ENCODE results near the gene PLA2G4B. TPM values are rescaled to one million over a fixed set of nuclear protein-coding genes. Genes with fewer than 3 reads are reported as not detected.

PLA2G4B gene
- polyA plus RNA-seq, 12 donors = 2.8 to 78.6 (median 7.5) TPM; not detected in 1

- DNase-seq = no peak
Observed at GRCh38 chr15:41850482-41851166, 12.0 kb downstream of the PLA2G4B start.

- DNase-seq = no peak
Observed at GRCh38 chr15:41851167-41851523, 12.5 kb downstream of the PLA2G4B start.

GRCh38 chr15:41851755-41852370, 13.2 kb downstream of the PLA2G4B start:
- DNase-seq = no peak

- no peak for DNase-seq
Observed at GRCh38 chr15:41852736-41853590, 14.3 kb downstream of the PLA2G4B start.

- peak; percentile 18 for DNase-seq
Observed at GRCh38 chr15:41853831-41854230, 15.2 kb downstream of the PLA2G4B start.

- no peak for DNase-seq
Observed at GRCh38 chr15:41854443-41854842, 15.8 kb downstream of the PLA2G4B start.

GRCh38 chr15:41855261-41855961, 16.8 kb downstream of the PLA2G4B start:
- peak; percentile 58 for DNase-seq

- no peak for DNase-seq
Observed at GRCh38 chr15:41856262-41856661, 17.6 kb downstream of the PLA2G4B start.

- DNase-seq = no peak
Observed at GRCh38 chr15:41856716-41857115, 18.1 kb downstream of the PLA2G4B start.

GRCh38 chr15:41857316-41857715, 18.7 kb downstream of the PLA2G4B start:
- no peak for DNase-seq

- DNase-seq = no peak
Observed at GRCh38 chr15:41858756-41859155, 20.1 kb downstream of the PLA2G4B start.

GRCh38 chr15:41860049-41860828, 21.6 kb downstream of the PLA2G4B start:
- DNase-seq = no peak

- no peak for DNase-seq
Observed at GRCh38 chr15:41861736-41862356, 23.2 kb downstream of the PLA2G4B start.

- no peak for DNase-seq
Observed at GRCh38 chr15:41862515-41863116, 24.0 kb downstream of the PLA2G4B start.

GRCh38 chr15:41865490-41866055, 26.9 kb downstream of the PLA2G4B start:
- no peak for DNase-seq

GRCh38 chr15:41866263-41866703, 27.6 kb downstream of the PLA2G4B start:
- no peak for DNase-seq

- no peak for DNase-seq
Observed at GRCh38 chr15:41866872-41867579, 28.4 kb downstream of the PLA2G4B start.

- DNase-seq = no peak
Observed at GRCh38 chr15:41868321-41868720, 29.7 kb downstream of the PLA2G4B start.

Data from muscle of arm (tissue), 12 donors.